ENCODE results near the gene KIAA0319L.

GRCh38 chr1:35585281-35585680 lies 28.1 kb upstream of the KIAA0319L start:
- TF ChIP-seq CTCF (IDR thresholded peaks at IDR 0.05) (no peak), POLR2A (IDR thresholded peaks at IDR 0.05) (no peak)

All from prostate gland (tissue), 2 donors.